Sigmoid colon (tissue), 4 donors: ENCODE data around the gene VPS18.

Source experiments
- EP300 ChIP-seq, 4 donors: sonication (generic); formaldehyde crosslinking; IDR thresholded peaks; one replicate each; pipeline ENCODE4 v1.6.1; 2017; ENCODE audit warnings: antibody characterized with exemption in 4 of 4
- POLR2A ChIP-seq, 2 donors: fragments of 450-650 bp; IDR thresholded peaks; one replicate each; pipeline ENCODE4 v1.6.1; 2016; ENCODE audit warnings: antibody characterized with exemption in 2 of 2, mild to moderate bottlenecking in 2 of 2, moderate library complexity in 2 of 2
- TF ChIP-seq, protein P1 (sequence below), 4 experiments: fragments of 450-650 bp in 3 of 4; fragments of 200-600 bp in 1 of 4; IDR thresholded peaks; one replicate each; pipeline ENCODE4 v1.5.1; 2016 to 2019; ENCODE audit warnings: antibody characterized with exemption in 4 of 4, mild to moderate bottlenecking in 3 of 4, moderate library complexity in 2 of 4

DNA sequence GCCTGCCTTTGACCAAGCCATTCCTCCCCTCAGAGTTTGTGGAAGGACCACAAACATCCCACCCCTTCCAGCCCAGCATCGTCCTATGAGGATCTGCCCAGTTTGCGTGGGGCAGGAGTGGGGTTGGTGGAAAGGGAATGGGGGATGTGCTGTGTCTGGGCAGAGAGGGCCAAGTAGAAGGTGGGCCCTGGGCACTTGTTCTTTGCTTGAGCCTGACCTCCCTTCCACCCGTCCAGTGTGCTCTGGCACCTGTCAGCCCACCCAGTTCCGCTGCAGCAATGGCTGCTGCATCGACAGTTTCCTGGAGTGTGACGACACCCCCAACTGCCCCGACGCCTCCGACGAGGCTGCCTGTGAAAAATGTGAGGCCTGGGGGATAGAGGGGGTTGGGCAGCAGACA, 40.1 kb upstream of the VPS18 start:
- TF ChIP-seq, protein P1, sequence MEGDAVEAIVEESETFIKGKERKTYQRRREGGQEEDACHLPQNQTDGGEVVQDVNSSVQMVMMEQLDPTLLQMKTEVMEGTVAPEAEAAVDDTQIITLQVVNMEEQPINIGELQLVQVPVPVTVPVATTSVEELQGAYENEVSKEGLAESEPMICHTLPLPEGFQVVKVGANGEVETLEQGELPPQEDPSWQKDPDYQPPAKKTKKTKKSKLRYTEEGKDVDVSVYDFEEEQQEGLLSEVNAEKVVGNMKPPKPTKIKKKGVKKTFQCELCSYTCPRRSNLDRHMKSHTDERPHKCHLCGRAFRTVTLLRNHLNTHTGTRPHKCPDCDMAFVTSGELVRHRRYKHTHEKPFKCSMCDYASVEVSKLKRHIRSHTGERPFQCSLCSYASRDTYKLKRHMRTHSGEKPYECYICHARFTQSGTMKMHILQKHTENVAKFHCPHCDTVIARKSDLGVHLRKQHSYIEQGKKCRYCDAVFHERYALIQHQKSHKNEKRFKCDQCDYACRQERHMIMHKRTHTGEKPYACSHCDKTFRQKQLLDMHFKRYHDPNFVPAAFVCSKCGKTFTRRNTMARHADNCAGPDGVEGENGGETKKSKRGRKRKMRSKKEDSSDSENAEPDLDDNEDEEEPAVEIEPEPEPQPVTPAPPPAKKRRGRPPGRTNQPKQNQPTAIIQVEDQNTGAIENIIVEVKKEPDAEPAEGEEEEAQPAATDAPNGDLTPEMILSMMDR (IDR thresholded peaks at IDR 0.05) = no peak
- TF ChIP-seq EP300 (IDR thresholded peaks at IDR 0.05) = no peak
- no peak for TF ChIP-seq POLR2A (IDR thresholded peaks at IDR 0.05)
